ENCODE data around the gene EVX1.

EVX1 gene

DNA sequence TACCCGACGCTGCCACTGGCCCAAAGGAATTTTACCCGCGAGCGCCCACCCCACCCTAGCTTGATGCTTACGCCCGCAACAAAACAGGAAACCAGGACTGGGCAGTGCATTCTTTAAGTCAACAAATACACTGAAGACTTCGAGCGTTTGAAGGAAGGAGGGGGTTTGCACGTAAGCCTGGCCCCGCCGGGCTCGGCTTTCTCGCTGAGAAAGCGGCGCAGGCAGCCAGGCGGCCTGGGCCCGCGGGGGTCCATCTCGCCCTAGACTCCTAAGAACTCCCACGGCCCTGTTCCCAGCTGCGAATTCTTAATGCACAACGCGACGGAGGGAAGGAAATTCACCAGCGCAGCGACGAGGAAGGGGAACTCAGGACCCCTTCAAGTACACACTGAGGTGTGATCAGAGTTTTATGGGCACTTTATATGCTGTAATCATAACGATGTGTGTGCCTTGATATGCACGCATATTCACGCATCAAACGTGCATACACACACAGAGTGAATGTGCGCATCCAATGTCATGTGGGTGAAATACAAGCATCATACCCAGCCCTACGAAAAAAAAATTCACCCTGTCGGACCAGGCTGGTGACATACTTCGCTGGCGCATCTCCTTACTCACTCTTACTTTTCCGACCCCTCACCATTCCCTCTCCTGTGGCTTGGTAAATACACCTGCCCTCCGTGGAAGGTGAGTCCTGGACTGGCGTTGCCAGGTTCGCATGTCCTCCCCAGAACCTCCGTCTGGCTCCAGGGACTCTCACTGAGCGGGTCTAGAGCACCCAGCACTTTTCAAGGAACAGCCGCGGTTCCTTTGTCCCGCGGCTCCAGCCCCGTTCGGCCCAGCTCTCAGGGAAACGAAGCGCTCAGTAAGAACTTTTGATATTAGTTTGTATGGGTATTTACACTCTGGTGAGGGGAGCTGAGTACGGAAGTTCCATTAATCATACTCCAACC, 37.0 kb upstream of the EVX1 start:
- DNase-seq (ENCODE audit: low read depth): no peak

GRCh38 chr7:27207348-27207985, 35.1 kb upstream of the EVX1 start:
- no peak for DNase-seq (ENCODE audit: low read depth)

DNA sequence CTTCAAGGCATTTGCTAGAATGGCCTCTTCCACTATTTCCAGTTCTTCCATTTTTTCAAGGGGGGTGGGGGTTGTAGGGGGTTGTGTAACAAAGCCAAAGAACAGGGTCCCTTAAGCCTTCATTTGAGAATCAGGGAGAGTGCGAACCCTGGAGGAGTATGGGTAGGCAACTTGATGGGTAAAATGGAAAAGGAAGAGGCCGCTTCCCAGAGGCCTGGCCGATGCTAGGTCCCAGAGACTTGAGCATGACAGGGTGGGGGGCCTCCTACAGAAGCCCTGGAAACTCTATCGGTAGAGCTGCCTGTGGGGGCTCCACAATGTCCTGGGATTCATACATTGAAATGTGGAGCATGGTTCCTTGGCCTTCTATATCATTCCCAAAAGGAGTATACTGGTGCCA, 33.6 kb upstream of the EVX1 start:
- DNase-seq (ENCODE audit: low read depth): no peak

DNA sequence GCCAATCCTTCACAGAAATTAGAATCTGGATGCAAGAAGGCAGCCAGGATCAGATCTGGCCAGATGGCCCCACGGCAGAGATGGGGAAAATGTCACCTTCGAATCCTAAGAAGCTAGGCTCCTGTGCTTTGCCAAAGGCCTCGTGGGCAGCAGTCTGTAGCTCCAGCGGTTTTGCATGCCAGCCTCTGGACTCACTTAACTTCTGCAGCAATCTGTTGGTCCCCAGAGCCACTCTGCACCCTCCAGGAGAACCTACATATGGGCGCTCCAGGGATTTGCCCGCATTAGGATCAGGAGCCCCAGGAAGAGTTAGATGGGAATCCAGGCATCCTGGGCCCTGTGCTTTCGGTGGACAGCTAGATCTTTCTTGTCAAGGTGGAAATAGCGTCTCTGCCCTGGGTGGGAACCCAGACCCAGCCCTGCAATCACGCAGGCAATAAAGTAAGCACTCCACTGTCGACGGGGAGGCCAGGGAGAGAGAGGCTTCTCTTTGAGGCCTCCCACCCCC, 32.6 kb upstream of the EVX1 start:
- DNase-seq (ENCODE audit: low read depth): no peak

GRCh38 chr7:27210441-27211083, 32.0 kb upstream of the EVX1 start:
- no peak for DNase-seq (ENCODE audit: low read depth)

GRCh38 chr7:27211084-27211446, 31.5 kb upstream of the EVX1 start:
- DNase-seq (ENCODE audit: low read depth): no peak

DNA sequence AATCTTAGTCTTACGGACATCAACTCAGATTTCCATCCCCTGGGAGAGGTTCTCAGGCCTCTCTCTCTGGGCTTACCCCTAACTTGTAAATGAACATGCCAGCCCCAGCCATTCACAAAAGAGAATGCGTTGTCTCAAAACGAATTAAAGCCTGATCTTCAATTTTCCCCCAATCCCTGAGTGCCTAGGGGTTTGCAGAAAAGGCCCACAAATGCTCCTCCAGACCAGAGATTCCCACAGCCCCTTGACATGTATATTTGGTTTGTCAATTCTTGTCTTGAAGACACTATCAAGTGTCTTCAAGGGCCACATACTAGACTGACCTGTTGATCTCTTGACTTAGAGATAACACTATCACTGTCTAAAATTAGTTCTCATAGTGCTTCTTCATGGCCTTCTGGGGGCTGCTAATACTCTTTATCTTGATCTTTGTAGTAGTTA, 30.8 kb upstream of the EVX1 start:
- no peak for DNase-seq (ENCODE audit: low read depth)

- no peak for DNase-seq (ENCODE audit: low read depth)
Measured at GRCh38 chr7:27212497-27213432, 29.8 kb upstream of the EVX1 start.

DNA sequence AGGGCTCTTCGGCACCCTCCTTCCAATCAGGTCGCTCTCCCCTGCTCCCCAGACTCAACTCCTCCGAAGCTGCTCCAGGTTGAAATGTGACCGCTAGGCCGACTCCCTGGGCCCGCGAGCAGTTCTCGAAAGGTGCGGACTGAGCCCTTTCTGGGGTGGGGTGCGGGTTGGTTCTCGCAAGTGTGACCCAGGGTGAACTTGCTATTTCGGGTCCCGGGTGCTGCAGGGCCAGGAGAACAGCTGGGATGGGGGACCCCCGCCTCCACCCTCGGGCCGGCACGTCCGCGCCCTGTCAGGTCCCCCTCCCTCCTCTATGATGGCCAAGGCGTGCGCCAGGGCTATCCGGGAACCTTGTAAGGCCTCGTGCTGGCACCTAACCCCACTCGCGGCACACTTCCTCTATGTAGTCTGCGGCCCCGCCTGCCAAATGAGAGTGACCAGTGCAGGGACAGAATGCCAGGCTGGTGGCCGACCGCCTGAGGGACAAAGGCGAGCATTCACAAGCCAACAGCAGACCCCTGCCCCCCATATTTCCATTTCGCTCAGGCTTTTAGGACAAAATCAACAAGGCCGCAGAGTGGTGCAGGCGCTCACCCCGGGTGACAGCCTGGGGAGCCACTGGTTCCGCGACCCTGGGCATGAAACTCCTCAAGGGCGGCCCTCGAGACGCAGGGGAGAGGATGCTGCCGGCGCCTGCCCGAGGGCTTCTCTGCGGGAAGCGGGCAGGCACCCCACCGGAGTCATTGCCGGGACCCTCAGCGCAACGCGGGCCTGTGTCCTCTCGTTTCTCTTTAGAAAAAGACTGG, 29.0 kb upstream of the EVX1 start:
- no peak for DNase-seq (ENCODE audit: low read depth)

DNA sequence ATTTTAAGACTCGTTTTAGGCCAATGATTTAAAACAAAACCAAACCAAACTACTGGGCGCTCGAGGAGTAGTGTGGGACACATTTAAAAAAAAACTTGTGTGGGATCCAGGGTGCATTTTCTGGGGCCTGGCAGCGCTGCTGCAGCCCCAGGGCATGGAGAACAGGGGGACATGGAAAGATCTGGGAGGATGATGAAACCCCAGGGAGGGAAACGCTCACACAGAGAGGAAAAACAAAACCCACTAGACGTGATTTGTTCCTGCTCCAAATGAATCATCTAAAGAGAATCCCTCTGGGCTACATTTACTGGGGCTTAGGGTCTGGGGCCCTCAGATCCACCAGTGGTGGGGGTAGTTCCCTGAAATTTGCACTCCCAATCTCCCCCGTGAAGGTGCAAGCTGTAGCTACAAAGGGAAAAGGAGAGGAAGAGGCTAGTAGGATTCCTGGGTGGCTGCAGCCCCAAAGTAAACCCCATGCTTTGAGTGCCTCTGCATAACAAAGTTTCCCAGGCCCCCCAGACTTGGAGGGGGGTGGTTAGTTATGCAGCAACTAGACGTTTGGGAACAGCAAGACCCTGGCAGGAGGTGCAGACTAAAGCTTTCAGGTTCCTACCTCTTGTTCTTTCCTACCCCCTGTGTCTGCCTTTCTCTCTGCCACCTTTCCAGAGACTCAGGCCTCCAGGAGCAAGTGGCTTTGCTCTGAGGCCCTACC, 28.2 kb upstream of the EVX1 start:
- DNase-seq (ENCODE audit: low read depth): no peak

- no peak for DNase-seq (ENCODE audit: low read depth)
Measured at GRCh38 chr7:27215356-27215755, 27.2 kb upstream of the EVX1 start.

DNA sequence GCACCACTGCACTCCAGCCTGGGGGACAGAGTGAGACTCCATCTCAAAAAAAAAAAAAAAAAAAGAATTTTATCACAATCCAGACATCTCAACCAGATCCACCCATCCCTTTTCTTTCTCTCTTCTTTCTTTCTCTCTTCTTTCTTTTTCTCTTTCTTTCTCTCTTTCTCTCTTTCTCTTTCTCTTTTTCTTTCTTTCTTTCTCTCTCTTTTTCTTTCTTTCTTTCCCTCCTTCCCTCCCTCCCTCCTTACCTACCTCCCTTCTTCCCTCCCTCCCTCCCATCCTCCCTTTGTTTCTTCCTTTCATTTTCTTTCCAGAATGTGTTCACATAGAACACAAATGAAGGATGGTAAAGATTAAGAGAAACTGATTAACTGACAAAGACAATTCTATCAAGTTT, 24.7 kb upstream of the EVX1 start:
- DNase-seq (ENCODE audit: low read depth): no peak

DNA sequence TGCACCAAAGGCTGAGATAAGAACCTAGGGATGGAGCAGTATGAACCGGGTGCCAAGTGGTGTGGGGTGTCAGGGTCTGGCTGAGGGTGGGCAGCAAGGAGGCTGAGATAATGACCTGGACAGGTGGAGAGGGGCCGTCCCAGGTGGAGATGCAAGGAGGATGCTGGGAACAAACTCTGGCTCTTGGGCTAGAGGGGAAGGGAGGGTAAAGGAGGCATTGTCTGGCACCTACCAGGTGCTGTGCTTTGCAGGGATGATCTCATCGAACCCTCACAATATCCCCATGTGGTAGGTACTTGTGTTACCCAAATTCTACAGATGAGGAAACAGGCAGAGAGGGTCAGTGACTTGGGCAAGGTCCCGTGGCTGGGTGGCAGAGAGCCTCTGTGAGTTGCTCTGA, 22.8 kb upstream of the EVX1 start:
- DNase-seq (ENCODE audit: low read depth): no peak

- DNase-seq (ENCODE audit: low read depth): no peak
Measured at GRCh38 chr7:27220440-27220955, 22.1 kb upstream of the EVX1 start.

DNA sequence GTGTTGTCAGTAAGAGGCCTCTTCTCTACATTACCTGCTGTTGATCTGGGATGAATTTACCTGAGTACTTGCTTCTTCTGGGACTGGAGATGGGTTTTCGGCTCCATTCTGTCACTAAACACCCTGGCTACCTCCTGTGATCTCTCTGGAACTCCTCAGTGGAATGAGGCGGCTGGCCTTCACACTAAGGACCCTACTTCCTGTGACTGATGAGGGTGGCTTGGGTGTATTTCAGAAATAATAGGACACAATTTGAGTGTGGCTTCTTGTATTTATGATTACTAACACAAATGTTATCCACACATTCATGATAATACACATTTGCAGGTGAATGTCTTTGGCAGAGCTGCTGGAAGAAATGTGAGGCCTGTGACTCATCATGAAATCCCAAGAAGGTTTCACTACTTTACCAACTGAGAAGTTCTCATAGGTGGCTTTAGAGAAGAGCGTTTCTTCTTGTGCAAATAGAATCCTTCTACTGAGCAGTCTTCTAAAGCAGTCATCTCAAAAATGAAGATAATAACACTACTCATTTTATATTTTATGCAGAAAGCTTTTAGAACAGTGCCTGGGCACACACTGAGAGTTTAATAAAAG, 21.3 kb upstream of the EVX1 start:
- DNase-seq (ENCODE audit: low read depth): no peak

GRCh38 chr7:27223941-27224575, 18.5 kb upstream of the EVX1 start:
- DNase-seq (ENCODE audit: low read depth): no peak

DNA sequence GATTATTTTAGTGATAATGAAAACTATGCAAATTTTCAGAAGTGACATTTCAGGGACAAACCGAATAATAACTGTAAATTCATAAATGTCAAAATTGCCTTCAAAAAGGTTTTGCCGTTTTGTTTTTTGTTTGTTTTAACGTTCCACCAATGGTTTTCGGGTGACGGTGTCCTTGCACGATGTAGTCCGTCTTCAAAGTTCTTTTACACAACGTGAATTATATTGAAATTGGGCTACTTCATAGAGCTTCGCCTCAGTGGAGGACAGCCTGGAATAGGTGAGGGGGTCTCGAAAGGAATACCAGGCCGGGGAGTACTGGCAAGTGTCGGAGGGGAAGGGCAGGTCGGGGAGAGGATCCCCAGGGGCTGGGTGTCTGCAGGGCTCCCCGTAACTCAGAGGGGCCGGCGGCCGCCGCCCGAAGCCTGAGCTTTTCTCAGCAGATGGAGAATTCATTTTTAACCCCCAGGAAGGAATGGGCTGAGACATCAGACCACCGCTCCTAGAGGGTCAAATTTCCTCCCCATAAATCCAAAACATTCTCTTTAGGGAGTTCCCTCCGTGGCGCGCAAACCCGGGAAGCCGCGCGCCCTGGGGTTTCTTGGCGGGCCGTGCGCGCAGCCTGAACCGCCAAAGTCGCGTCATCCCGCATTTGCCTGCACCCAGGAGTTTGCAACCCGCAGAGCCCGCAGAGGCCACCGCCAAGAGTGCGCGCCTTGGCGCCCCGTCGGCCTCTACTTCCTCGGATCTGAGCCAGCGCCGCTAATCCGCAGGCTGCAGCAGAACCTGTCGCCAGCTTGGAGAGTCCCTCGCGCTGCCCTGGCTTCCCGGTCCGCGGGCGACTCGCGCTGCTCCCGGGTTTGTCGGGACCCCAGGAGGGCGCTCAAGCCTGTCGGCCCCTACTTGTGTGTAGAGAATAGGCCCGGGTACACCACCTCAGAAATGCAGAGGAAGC, 17.3 kb upstream of the EVX1 start:
- DNase-seq (ENCODE audit: low read depth): no peak

DNA sequence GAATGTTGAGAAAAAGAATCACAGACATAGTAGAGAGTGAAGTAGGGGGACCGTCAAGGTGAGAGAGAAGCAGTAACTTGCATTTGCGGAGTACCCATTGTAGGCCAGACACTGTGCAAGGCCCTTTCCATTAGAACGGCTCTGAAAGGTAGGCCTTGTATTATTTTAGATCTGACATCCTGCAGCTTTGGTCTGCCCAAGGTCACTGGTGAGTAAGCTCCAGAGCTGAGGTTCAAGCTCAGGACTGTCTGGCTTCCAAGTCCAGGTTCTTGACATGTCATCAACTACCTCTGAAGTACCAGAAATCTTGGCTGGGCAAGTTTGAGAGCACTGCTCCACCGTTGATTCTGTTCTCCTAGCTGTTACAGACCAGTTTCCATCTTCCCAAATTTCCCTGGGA, 13.2 kb upstream of the EVX1 start:
- DNase-seq (ENCODE audit: low read depth): no peak

Measured in activated T-cell treated with anti-CD3 and anti-CD28 coated beads for 48 hours (primary cell).